HepG2 (cell line): ENCODE results near the gene TSEN54. TPM values are rescaled to one million over a fixed set of nuclear protein-coding genes. Genes with fewer than 3 reads are reported as not detected.

Source experiments
- ETV5 ChIP-seq: IDR thresholded peaks from 2 replicates; pipeline ENCODE4 v1.6.1; 2018; ENCODE audit warnings: missing biosample characterization, missing genetic modification reagents, inconsistent platforms, borderline replicate concordance
- NRL ChIP-seq: sonication (generic); formaldehyde crosslinking; IDR thresholded peaks from 2 replicates; pipeline ENCODE4 v1.5.0; 2020; ENCODE audit warnings: missing genetic modification reagents, mild to moderate bottlenecking, moderate library complexity, borderline replicate concordance
- TCF7 ChIP-seq: sonication (generic); IDR thresholded peaks from 2 replicates; pipeline ENCODE4 v1.6.1; 2016; ENCODE audit warnings: antibody characterized with exemption, low read depth
- ZBTB8A ChIP-seq: sonication (generic); formaldehyde crosslinking; IDR thresholded peaks from 2 replicates; pipeline ENCODE4 v1.4.0; 2020; ENCODE audit warnings: mild to moderate bottlenecking, low read depth, missing genetic modification reagents, borderline replicate concordance
- ZFP90 ChIP-seq: sonication (generic); formaldehyde crosslinking; IDR thresholded peaks from 2 replicates; pipeline ENCODE4 v1.8.0; 2022; ENCODE audit warnings: missing genetic modification reagents, mild to moderate bottlenecking, inconsistent platforms, borderline replicate concordance
- ZFYVE20 ChIP-seq: sonication (generic); formaldehyde crosslinking; IDR thresholded peaks from 2 replicates; pipeline ENCODE4 v1.8.0; 2023; ENCODE audit warnings: low read depth, mild to moderate bottlenecking, moderate library complexity, missing genetic modification reagents, borderline replicate concordance
- ZMYM4 ChIP-seq: sonication (generic); formaldehyde crosslinking; IDR thresholded peaks from 2 replicates; pipeline ENCODE4 v1.8.1; 2023; ENCODE audit warnings: mild to moderate bottlenecking, missing genetic modification reagents
- polyA plus RNA-seq, 8 experiments: library from polyadenylated mRNA; depleted of rRNA in 3 of 8; stranded (reverse) in 7 of 8; unstranded in 1 of 8; fragments of >200 nt; fragmentation: Illumina TruSeq in 4 of 8; extraction: Trizol in 4 of 8; gene quantifications; 2 replicates each; pipeline versions ENCODE4 v1.2.1 to v1.2.3, GENCODE V29; 2011 to 2016; ENCODE audit warnings: low read depth in 4 of 8, missing spikeins in 1 of 8, mixed read lengths in 1 of 8; ENCODE audit not compliant: insufficient read depth in 1 of 8
- total RNA-seq, 5 experiments: library from RNA; depleted of rRNA; stranded (reverse); fragments of >200 nt; fragmentation: Illumina TruSeq; extraction: Trizol; gene quantifications; 2 replicates each; pipeline ENCODE4 v1.2.3, GENCODE V29; 2016; ENCODE audit warnings: low read depth in 1 of 5
- TF ChIP-seq, protein P1 (sequence below): IDR thresholded peaks from 2 replicates; pipeline ENCODE4 v1.6.1; 2016; ENCODE audit warnings: low read depth, missing genetic modification reagents, missing compliant biosample characterization
- TF ChIP-seq, protein P2 (sequence below): sonication (generic); formaldehyde crosslinking; IDR thresholded peaks from 2 replicates; pipeline ENCODE4 v1.5.0; 2020; ENCODE audit warnings: missing genetic modification reagents
- TF ChIP-seq, protein P3 (sequence below): sonication (generic); formaldehyde crosslinking; IDR thresholded peaks from 2 replicates; pipeline ENCODE4 v1.5.0; 2020; ENCODE audit warnings: missing genetic modification reagents, mild to moderate bottlenecking, borderline replicate concordance
- TF ChIP-seq, protein P4 (sequence below): sonication (generic); formaldehyde crosslinking; IDR thresholded peaks from 2 replicates; pipeline ENCODE4 v1.4.0; 2020; ENCODE audit warnings: mild to moderate bottlenecking, missing genetic modification reagents
- TF ChIP-seq, protein P5 (sequence below): sonication (generic); formaldehyde crosslinking; IDR thresholded peaks from 2 replicates; pipeline ENCODE4 v1.8.0; 2022; ENCODE audit warnings: mild to moderate bottlenecking, missing genetic modification reagents, moderate library complexity
- TF ChIP-seq, protein P6 (sequence below): sonication (generic); formaldehyde crosslinking; IDR thresholded peaks from 2 replicates; pipeline ENCODE4 v1.4.0; 2020; ENCODE audit warnings: missing genetic modification reagents

Gene TSEN54
- total and polyA plus RNA-seq, 2 of the 13 experiments (the other 11 are each of a cell fraction or from before 2014, with no cell fraction given), result 62.9 to 63.3 TPM

DNA sequence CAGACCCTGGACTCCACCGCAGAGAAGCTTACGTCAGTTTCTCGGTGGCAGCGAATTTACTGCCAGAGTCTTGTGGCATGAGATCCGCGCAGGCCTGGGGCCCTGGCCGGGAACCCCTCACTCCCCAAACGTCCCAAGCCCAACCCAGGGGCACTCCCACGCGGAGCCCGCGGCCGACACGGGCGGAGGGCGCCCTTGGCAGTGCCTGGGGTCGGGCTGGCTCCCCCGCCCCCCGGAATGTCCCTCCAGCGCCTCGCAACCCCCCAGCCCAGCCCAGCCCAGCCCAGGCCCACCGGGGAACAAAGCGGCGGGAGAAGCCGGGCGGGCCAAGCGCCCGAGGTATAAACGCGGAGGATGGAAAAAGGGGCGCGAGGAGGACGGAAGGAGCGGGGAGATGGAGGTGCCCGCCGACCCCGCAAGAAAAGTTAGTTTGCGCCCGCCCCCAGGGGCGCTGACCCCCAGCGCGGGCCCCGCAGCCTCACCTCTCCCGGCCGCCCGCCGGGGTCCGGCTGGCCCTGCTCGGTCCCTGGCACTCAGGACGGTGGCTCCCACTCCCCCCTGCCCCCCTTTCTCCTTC is 1.3 kb upstream of the TSEN54 start (continued):
- TF ChIP-seq, protein P1, sequence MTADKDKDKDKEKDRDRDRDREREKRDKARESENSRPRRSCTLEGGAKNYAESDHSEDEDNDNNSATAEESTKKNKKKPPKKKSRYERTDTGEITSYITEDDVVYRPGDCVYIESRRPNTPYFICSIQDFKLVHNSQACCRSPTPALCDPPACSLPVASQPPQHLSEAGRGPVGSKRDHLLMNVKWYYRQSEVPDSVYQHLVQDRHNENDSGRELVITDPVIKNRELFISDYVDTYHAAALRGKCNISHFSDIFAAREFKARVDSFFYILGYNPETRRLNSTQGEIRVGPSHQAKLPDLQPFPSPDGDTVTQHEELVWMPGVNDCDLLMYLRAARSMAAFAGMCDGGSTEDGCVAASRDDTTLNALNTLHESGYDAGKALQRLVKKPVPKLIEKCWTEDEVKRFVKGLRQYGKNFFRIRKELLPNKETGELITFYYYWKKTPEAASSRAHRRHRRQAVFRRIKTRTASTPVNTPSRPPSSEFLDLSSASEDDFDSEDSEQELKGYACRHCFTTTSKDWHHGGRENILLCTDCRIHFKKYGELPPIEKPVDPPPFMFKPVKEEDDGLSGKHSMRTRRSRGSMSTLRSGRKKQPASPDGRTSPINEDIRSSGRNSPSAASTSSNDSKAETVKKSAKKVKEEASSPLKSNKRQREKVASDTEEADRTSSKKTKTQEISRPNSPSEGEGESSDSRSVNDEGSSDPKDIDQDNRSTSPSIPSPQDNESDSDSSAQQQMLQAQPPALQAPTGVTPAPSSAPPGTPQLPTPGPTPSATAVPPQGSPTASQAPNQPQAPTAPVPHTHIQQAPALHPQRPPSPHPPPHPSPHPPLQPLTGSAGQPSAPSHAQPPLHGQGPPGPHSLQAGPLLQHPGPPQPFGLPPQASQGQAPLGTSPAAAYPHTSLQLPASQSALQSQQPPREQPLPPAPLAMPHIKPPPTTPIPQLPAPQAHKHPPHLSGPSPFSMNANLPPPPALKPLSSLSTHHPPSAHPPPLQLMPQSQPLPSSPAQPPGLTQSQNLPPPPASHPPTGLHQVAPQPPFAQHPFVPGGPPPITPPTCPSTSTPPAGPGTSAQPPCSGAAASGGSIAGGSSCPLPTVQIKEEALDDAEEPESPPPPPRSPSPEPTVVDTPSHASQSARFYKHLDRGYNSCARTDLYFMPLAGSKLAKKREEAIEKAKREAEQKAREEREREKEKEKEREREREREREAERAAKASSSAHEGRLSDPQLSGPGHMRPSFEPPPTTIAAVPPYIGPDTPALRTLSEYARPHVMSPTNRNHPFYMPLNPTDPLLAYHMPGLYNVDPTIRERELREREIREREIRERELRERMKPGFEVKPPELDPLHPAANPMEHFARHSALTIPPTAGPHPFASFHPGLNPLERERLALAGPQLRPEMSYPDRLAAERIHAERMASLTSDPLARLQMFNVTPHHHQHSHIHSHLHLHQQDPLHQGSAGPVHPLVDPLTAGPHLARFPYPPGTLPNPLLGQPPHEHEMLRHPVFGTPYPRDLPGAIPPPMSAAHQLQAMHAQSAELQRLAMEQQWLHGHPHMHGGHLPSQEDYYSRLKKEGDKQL, result no peak
- TF ChIP-seq ZFYVE20 (CRISPR knock-in tag) (no peak), ZMYM4 (CRISPR knock-in tag) (0 out of 2 replicates have a peak, but pooled peaks have one; percentile 13), ZBTB8A (CRISPR knock-in tag) (no peak), NRL (CRISPR knock-in tag) (0 out of 2 replicates have a peak, but pooled peaks have one; percentile 43), TCF7 (no peak), ZFP90 (CRISPR knock-in tag) (no peak), ETV5 (CRISPR knock-in tag) (no peak)
- TF ChIP-seq, protein P2, sequence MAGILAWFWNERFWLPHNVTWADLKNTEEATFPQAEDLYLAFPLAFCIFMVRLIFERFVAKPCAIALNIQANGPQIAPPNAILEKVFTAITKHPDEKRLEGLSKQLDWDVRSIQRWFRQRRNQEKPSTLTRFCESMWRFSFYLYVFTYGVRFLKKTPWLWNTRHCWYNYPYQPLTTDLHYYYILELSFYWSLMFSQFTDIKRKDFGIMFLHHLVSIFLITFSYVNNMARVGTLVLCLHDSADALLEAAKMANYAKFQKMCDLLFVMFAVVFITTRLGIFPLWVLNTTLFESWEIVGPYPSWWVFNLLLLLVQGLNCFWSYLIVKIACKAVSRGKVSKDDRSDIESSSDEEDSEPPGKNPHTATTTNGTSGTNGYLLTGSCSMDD, result no peak
- TF ChIP-seq, protein P3, sequence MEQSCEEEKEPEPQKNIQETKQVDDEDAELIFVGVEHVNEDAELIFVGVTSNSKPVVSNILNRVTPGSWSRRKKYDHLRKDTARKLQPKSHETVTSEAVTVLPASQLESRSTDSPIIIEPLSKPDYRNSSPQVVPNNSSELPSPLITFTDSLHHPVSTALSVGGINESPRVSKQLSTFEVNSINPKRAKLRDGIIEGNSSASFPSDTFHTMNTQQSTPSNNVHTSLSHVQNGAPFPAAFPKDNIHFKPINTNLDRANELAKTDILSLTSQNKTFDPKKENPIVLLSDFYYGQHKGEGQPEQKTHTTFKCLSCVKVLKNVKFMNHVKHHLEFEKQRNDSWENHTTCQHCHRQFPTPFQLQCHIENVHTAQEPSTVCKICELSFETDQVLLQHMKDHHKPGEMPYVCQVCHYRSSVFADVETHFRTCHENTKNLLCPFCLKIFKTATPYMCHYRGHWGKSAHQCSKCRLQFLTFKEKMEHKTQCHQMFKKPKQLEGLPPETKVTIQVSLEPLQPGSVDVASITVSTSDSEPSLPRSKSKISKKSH, result peak; percentile 50; the same call in 1 of the 2 replicates
- TF ChIP-seq, protein P4, sequence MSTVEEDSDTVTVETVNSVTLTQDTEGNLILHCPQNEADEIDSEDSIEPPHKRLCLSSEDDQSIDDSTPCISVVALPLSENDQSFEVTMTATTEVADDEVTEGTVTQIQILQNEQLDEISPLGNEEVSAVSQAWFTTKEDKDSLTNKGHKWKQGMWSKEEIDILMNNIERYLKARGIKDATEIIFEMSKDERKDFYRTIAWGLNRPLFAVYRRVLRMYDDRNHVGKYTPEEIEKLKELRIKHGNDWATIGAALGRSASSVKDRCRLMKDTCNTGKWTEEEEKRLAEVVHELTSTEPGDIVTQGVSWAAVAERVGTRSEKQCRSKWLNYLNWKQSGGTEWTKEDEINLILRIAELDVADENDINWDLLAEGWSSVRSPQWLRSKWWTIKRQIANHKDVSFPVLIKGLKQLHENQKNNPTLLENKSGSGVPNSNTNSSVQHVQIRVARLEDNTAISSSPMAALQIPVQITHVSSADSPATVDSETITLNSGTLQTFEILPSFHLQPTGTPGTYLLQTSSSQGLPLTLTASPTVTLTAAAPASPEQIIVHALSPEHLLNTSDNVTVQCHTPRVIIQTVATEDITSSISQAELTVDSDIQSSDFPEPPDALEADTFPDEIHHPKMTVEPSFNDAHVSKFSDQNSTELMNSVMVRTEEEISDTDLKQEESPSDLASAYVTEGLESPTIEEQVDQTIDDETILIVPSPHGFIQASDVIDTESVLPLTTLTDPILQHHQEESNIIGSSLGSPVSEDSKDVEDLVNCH (CRISPR knock-in tag), result no peak
- TF ChIP-seq, protein P5, sequence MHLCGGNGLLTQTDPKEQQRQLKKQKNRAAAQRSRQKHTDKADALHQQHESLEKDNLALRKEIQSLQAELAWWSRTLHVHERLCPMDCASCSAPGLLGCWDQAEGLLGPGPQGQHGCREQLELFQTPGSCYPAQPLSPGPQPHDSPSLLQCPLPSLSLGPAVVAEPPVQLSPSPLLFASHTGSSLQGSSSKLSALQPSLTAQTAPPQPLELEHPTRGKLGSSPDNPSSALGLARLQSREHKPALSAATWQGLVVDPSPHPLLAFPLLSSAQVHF (CRISPR knock-in tag), result no peak
- TF ChIP-seq, protein P6, sequence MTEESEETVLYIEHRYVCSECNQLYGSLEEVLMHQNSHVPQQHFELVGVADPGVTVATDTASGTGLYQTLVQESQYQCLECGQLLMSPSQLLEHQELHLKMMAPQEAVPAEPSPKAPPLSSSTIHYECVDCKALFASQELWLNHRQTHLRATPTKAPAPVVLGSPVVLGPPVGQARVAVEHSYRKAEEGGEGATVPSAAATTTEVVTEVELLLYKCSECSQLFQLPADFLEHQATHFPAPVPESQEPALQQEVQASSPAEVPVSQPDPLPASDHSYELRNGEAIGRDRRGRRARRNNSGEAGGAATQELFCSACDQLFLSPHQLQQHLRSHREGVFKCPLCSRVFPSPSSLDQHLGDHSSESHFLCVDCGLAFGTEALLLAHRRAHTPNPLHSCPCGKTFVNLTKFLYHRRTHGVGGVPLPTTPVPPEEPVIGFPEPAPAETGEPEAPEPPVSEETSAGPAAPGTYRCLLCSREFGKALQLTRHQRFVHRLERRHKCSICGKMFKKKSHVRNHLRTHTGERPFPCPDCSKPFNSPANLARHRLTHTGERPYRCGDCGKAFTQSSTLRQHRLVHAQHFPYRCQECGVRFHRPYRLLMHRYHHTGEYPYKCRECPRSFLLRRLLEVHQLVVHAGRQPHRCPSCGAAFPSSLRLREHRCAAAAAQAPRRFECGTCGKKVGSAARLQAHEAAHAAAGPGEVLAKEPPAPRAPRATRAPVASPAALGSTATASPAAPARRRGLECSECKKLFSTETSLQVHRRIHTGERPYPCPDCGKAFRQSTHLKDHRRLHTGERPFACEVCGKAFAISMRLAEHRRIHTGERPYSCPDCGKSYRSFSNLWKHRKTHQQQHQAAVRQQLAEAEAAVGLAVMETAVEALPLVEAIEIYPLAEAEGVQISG (CRISPR knock-in tag), result peak; percentile 21; the same call in 1 of the 2 replicates
